SK-N-SH treated with all-trans-retinoic acid at 6 μM for 48 hours (cell line): ENCODE measurements around the gene PIK3R4.

Source experiments
- ATAC-seq: fragments of 200-7000 bp; cut with Tn5 transposase; 3 replicates; pipeline ENCODE4 v1.9.1; 2020; ENCODE audit warnings: mild to moderate bottlenecking, moderate library complexity
- BACH2 ChIP-seq: fragments of 250-450 bp; sonication (Bioruptor Pico); IDR thresholded peaks from 2 replicates; pipeline ENCODE4 v1.9.0; 2021; ENCODE audit warnings: mild to moderate bottlenecking, borderline replicate concordance
- CREB5 ChIP-seq: fragments of 250-450 bp; sonication (Bioruptor Pico); IDR thresholded peaks from 2 replicates; pipeline ENCODE4 v1.5.1; 2020; ENCODE audit warnings: low read depth, mild to moderate bottlenecking, moderate library complexity
- CSRNP3 ChIP-seq: fragments of 250-450 bp; sonication (Bioruptor Pico); IDR thresholded peaks from 2 replicates; pipeline ENCODE4 v1.5.1; 2021; ENCODE audit warnings: mild to moderate bottlenecking, moderate library complexity
- ESRRG ChIP-seq: fragments of 250-450 bp; sonication (Bioruptor Pico); IDR thresholded peaks from 2 replicates; pipeline ENCODE4 v1.6.1; 2021; ENCODE audit warnings: mild to moderate bottlenecking
- GLIS3 ChIP-seq: fragments of 250-450 bp; sonication (Bioruptor Pico); IDR thresholded peaks from 2 replicates; pipeline ENCODE4 v1.5.0; 2020; ENCODE audit warnings: mild to moderate bottlenecking, moderate library complexity
- ISL1 ChIP-seq: fragments of 250-450 bp; sonication (Bioruptor Pico); IDR thresholded peaks from 2 replicates; pipeline ENCODE4 v2.1.2; 2022; ENCODE audit warnings: mild to moderate bottlenecking, moderate library complexity
- PATZ1 ChIP-seq: fragments of 250-450 bp; sonication (Bioruptor Pico); IDR thresholded peaks from 2 replicates; pipeline ENCODE4 v1.8.0; 2020; ENCODE audit warnings: mild to moderate bottlenecking, moderate library complexity, borderline replicate concordance
- POU6F1 ChIP-seq: fragments of 250-450 bp; sonication (Bioruptor Pico); IDR thresholded peaks from 2 replicates; pipeline ENCODE4 v1.8.0; 2021; ENCODE audit warnings: low read depth, mild to moderate bottlenecking, moderate library complexity, borderline replicate concordance
- PPARA ChIP-seq: fragments of 250-450 bp; sonication (Bioruptor Pico); IDR thresholded peaks from 2 replicates; pipeline ENCODE4 v1.5.0; 2020; ENCODE audit warnings: mild to moderate bottlenecking, borderline replicate concordance
- RARB ChIP-seq: fragments of 250-450 bp; sonication (Bioruptor Pico); IDR thresholded peaks from 2 replicates; pipeline ENCODE4 v1.8.0; 2021; ENCODE audit warnings: mild to moderate bottlenecking, moderate library complexity
- SNAI2 ChIP-seq: fragments of 250-450 bp; sonication (Bioruptor Pico); IDR thresholded peaks from 2 replicates; pipeline ENCODE4 v1.5.0; 2020; ENCODE audit warnings: mild to moderate bottlenecking, moderate library complexity
- TCF4 ChIP-seq: fragments of 250-450 bp; sonication (Bioruptor Pico); IDR thresholded peaks from 2 replicates; pipeline ENCODE4 v1.8.0; 2021; ENCODE audit warnings: mild to moderate bottlenecking, moderate library complexity, borderline replicate concordance
- TOX ChIP-seq: fragments of 250-450 bp; sonication (Bioruptor Pico); IDR thresholded peaks from 2 replicates; pipeline ENCODE4 v1.8.0; 2021; ENCODE audit warnings: mild to moderate bottlenecking, moderate library complexity, borderline replicate concordance
- TSHZ2 ChIP-seq: fragments of 250-450 bp; sonication (Bioruptor Pico); IDR thresholded peaks from 2 replicates; pipeline ENCODE4 v1.5.0; 2020; ENCODE audit warnings: mild to moderate bottlenecking, moderate library complexity
- ZC3H10 ChIP-seq: fragments of 250-450 bp; sonication (Bioruptor Pico); IDR thresholded peaks from 2 replicates; pipeline ENCODE4 v1.5.1; 2021; ENCODE audit warnings: mild to moderate bottlenecking, moderate library complexity
- ZFP3 ChIP-seq: fragments of 250-450 bp; sonication (Bioruptor Pico); IDR thresholded peaks from 2 replicates; pipeline ENCODE4 v1.5.0; 2020; ENCODE audit warnings: mild to moderate bottlenecking, moderate library complexity
- ZNF565 ChIP-seq: fragments of 450-650 bp; formaldehyde crosslinking; conservative IDR thresholded peaks from 2 replicates; pipeline ENCODE4 v1.5.0; 2020; ENCODE audit warnings: low read depth, mild to moderate bottlenecking, moderate library complexity
- ZNF70 ChIP-seq: fragments of 450-650 bp; formaldehyde crosslinking; IDR thresholded peaks from 2 replicates; pipeline ENCODE4 v1.5.0; 2020; ENCODE audit warnings: mild to moderate bottlenecking, moderate library complexity
- ZNF8 ChIP-seq: fragments of 450-650 bp; formaldehyde crosslinking; IDR thresholded peaks from 2 replicates; pipeline ENCODE4 v1.5.0; 2020; ENCODE audit warnings: mild to moderate bottlenecking, moderate library complexity

Gene PIK3R4

GRCh38 chr3:130715616-130716015 lies 31.0 kb downstream of the PIK3R4 start:
- TF ChIP-seq ZNF70 (CRISPR knock-in tag), result no peak
- TF ChIP-seq RARB, result no peak
- TF ChIP-seq ZFP3 (CRISPR knock-in tag), result no peak
- TF ChIP-seq POU6F1 (CRISPR knock-in tag), result no peak
- TF ChIP-seq TOX, result no peak
- no peak for TF ChIP-seq GLIS3
- TF ChIP-seq ZNF565 (CRISPR knock-in tag), result no peak
- TF ChIP-seq TSHZ2, result no peak
- TF ChIP-seq TCF4 (CRISPR knock-in tag), result no peak
- TF ChIP-seq ZC3H10 (CRISPR knock-in tag), result no peak
- no peak for ATAC-seq

- no peak for TF ChIP-seq PPARA (CRISPR knock-in tag)
- TF ChIP-seq SNAI2, result no peak
- no peak for TF ChIP-seq CSRNP3 (CRISPR knock-in tag)
- no peak for TF ChIP-seq TSHZ2
- TF ChIP-seq ESRRG (CRISPR knock-in tag), result no peak
- no peak for TF ChIP-seq PATZ1 (CRISPR knock-in tag)
- TF ChIP-seq BACH2 (CRISPR knock-in tag), result no peak
- TF ChIP-seq ZNF70 (CRISPR knock-in tag), result no peak
- no peak for TF ChIP-seq GLIS3
- TF ChIP-seq ZNF565 (CRISPR knock-in tag), result no peak
- TF ChIP-seq CREB5 (CRISPR knock-in tag), result no peak
- no peak for TF ChIP-seq ZNF8 (CRISPR knock-in tag)
- TF ChIP-seq TCF4 (CRISPR knock-in tag), result no peak
- no peak for TF ChIP-seq ISL1 (CRISPR knock-in tag)
- no peak for ATAC-seq
These were observed 33.8 kb downstream of the PIK3R4 start for GRCh38 chr3:130712718-130713423.
